ENCODE measurements around the gene PDGFB. TPM values are rescaled to one million over a fixed set of nuclear protein-coding genes. Genes with fewer than 3 reads are reported as not detected.
A peak's percentile ranks its signal among the peaks of the same experiment; 100 is the strongest.

PDGFB gene
- total and polyA plus RNA-seq, 11 donors: 9.0 to 43.7 (median 21.3) TPM

GRCh38 chr22:39277142-39277607 is 32.4 kb upstream of the PDGFB start:
- no peak for TF ChIP-seq CTCF (IDR thresholded peaks at IDR 0.05)
- TF ChIP-seq POLR2A (IDR thresholded peaks at IDR 0.05): no peak
- intact Hi-C loops (cut with DNase I): loop anchor here in 1 of 10 donors (5.0 kb wide), 1 partner anchor 40 kb away; no protein-coding TSS in a partner anchor
- ATAC-seq (no peak), DNase-seq (no peak)
- Histone ChIP-seq H3K36me3 (no peaks in the 10 kb centered on the region), H3K9me3 (peaks cover 0 to 7% (median 0%) of the 10 kb centered on the region in 12 donors), H3K4me1 (peaks cover 0 to 61% (median 18%) of the 10 kb centered on the region in 12 donors), H3K4me3 (no peak overlapping the region), H3K27me3 (no peaks in the 10 kb centered on the region), H3K27ac (peak overlapping the region; percentile 17 to 83 (median 58))
- WGBS, 4 donors: 44 to 70% (median 62%) methylated on average over 6 of the region's 6 CpGs

GRCh38 chr22:39276440-39277141 is 31.8 kb upstream of the PDGFB start:
- WGBS, 4 donors: 86 to 89% (median 87%) methylated on average over 12 of the region's 12 CpGs
- TF ChIP-seq CTCF (IDR thresholded peaks at IDR 0.05): no peak
- TF ChIP-seq POLR2A (IDR thresholded peaks at IDR 0.05): no peak

GRCh38 chr22:39275814-39276439 is 31.1 kb upstream of the PDGFB start:
- ATAC-seq: no peak
- intact Hi-C loops (cut with DNase I): loop anchor here in 1 of 10 donors (5.0 kb wide), 1 partner anchor 39 kb away; no protein-coding TSS in a partner anchor
- H3K9me3 ChIP-seq: peaks cover 0 to 12% (median 3%) of the 10 kb centered on the region in 12 donors
- peak overlapping the region in 1 of 12 donors; percentile 56 for H3K27ac ChIP-seq
- WGBS, 4 donors: 83 to 93% (median 89%) methylated on average over 7 to 9 of the region's 9 CpGs
- no peak for TF ChIP-seq CTCF (IDR thresholded peaks at IDR 0.05)
- no peak for TF ChIP-seq POLR2A (IDR thresholded peaks at IDR 0.05)
- peaks cover 0 to 48% (median 18%) of the 10 kb centered on the region in 12 donors for H3K4me1 ChIP-seq
- H3K4me3 ChIP-seq: no peak overlapping the region
- no peaks in the 10 kb centered on the region for H3K27me3 ChIP-seq
- no peaks in the 10 kb centered on the region for H3K36me3 ChIP-seq
- DNase-seq: no peak

More at GRCh38 chr22:39276440-39277141, 31.8 kb upstream of the PDGFB start:
- intact Hi-C loops (cut with DNase I): loop anchor here in 1 of 10 donors (5.0 kb wide), 1 partner anchor 39 kb away; no protein-coding TSS in a partner anchor
- DNase-seq: no peak
- Histone ChIP-seq H3K27me3 (no peaks in the 10 kb centered on the region), H3K4me3 (no peak overlapping the region), H3K9me3 (peaks cover 0 to 7% (median 0%) of the 10 kb centered on the region in 12 donors), H3K4me1 (peaks cover 0 to 55% (median 18%) of the 10 kb centered on the region in 12 donors), H3K27ac (peak overlapping the region in 3 of 12 donors; percentile 33 to 83 (median 56)), H3K36me3 (no peaks in the 10 kb centered on the region)
- ATAC-seq: no peak
